Measurements from ENCODE around the gene EIF4G2. TPM values are rescaled to one million over a fixed set of nuclear protein-coding genes. Genes with fewer than 3 reads are reported as not detected.
"Not testable (repeated sequence)": the region's sequence is repeated elsewhere in the genome, so short reads cannot be mapped to it uniquely, and the experiment has no call there.

The EIF4G2 gene
- total and polyA plus RNA-seq, 7 donors = 301 to 581 (median 425) TPM

DNA sequence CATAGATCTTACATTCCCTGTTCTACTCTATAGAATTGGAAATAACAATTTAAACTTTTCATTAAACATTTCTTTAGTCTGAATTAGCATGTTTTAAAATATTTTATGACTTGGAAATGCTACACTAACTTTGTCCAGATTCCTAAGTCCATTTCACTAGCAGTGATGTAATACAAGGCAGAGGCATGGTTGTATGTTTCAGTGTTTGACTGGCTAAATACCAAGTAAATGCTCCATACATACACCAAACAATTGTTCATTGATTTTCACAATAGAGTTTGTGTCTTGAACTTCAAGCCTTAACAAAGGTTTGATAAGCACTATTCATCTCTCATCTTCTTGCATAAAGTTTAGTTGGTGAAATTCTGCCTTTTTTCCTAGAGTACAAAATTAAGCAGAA lies 35.6 kb upstream of the EIF4G2 start:
- Histone ChIP-seq H3K27ac (peak overlapping the region in 2 of 4 donors; percentile 42 to 44), H3K36me3 (peaks cover 0 to 4% (median 0%) of the 10 kb centered on the region in 4 donors), H3K4me3 (no peak overlapping the region), H3K9me3 (no peaks in the 10 kb centered on the region), H3K4me1 (peaks cover 0 to 15% (median 11%) of the 10 kb centered on the region in 4 donors), H3K27me3 (no peaks in the 10 kb centered on the region)
- intact Hi-C loops (cut with DNase I) = no loop called here
- TF ChIP-seq EP300 (IDR thresholded peaks at IDR 0.05) (no peak), POLR2A (IDR thresholded peaks at IDR 0.05) (no peak), CTCF (IDR thresholded peaks at IDR 0.05) (no peak), POLR2AphosphoS5 (IDR thresholded peaks at IDR 0.05) (no peak)
- no peak for DNase-seq

DNA sequence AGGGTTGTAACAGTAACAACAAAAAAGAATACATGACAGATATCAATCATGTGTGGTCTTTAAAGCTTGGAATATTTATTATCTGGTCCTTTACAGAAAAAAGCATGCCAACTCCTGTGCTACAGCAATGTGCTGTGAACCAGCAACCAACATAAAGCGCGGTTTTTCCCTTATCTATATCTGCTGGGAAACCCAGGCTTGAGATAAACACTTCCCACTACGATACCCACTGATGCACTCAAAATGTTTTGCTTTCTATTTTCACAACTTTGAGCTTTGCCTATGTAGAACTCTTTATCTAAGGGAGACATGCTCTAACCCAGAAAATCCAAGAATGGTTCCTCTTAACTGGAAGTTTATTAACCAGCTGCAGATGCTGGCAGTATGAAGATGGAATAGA lies 30.2 kb upstream of the EIF4G2 start:
- Histone ChIP-seq H3K27me3 (no peaks in the 10 kb centered on the region), H3K9me3 (no peaks in the 10 kb centered on the region), H3K27ac (no peak overlapping the region), H3K4me1 (no peaks in the 10 kb centered on the region), H3K36me3 (no peaks in the 10 kb centered on the region), H3K4me3 (no peak overlapping the region)
- no peak for DNase-seq
- intact Hi-C loops (cut with DNase I) = no loop called here
- 68% methylated on average over 3 of the region's 3 CpGs for WGBS, 2 donors
- TF ChIP-seq POLR2AphosphoS5 (IDR thresholded peaks at IDR 0.05) (no peak), EP300 (IDR thresholded peaks at IDR 0.05) (no peak)

DNA sequence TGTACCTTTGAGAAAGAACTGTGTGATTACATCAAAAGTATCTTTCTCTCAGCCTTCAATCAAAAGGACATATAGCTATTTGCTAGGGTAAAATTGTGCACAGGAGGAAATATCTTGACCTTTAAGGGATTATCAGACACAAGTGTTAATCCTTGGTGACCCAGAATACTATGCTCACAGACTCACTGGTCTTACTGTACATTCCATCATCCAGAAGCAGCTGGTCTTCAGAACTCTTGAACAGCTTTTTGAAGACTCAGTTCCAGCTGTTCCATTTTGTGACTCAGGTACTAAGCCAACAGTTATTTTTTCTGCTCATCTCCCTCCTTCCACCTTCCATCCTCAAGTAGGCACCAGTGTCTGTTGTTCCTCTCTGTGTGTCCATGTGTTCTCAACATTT lies 29.4 kb upstream of the EIF4G2 start:
- Histone ChIP-seq H3K27me3 (no peaks in the 10 kb centered on the region), H3K27ac (no peak overlapping the region), H3K4me1 (no peaks in the 10 kb centered on the region), H3K4me3 (no peak overlapping the region), H3K9me3 (no peaks in the 10 kb centered on the region), H3K36me3 (no peaks in the 10 kb centered on the region)
- intact Hi-C loops (cut with DNase I) = no loop called here
- no peak for DNase-seq
- TF ChIP-seq CTCF (IDR thresholded peaks at IDR 0.05) (no peak), POLR2A (IDR thresholded peaks at IDR 0.05) (no peak), POLR2AphosphoS5 (IDR thresholded peaks at IDR 0.05) (no peak), EP300 (IDR thresholded peaks at IDR 0.05) (no peak)

- H3K4me1 ChIP-seq; DNase-seq; intact Hi-C loops (cut with DNase I); H3K27ac ChIP-seq; H3K36me3 ChIP-seq; H3K4me3 ChIP-seq; H3K27me3 ChIP-seq; H3K9me3 ChIP-seq: not testable (repeated sequence)
- WGBS, 2 donors = 95 to 96% methylated on average over 4 of the region's 4 CpGs
Measured at GRCh38 chr11:10836884-10837283, 28.2 kb upstream of the EIF4G2 start.

DNA sequence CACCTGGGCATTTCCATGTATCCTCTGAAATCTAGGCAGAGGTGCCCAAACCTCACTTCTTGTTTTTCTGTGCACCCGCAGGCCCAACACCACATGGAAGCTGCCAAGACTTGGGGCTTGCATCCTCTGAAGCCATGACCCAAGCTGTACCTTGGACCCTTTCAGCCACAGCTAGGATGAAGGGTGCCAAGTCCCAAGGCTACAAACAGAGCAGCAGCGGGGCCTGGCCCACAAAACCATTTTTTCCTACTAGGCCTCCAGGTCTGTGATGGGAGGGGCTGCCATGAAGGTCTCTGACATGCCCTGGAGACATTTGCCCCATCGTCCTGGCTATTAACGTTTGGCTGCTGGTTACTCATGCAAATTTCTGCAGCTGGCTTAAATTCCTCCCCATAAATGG lies 20.4 kb upstream of the EIF4G2 start:
- no peak overlapping the region for H3K27ac ChIP-seq
- H3K4me3 ChIP-seq = no peak overlapping the region
- intact Hi-C loops (cut with DNase I) = no loop called here
- 91 to 95% methylated on average over 4 of the region's 4 CpGs for WGBS, 2 donors
- H3K36me3 ChIP-seq = no peaks in the 10 kb centered on the region
- TF ChIP-seq EP300 (IDR thresholded peaks at IDR 0.05) = no peak
- no peak for TF ChIP-seq POLR2AphosphoS5 (IDR thresholded peaks at IDR 0.05)
- no peak for TF ChIP-seq POLR2A (IDR thresholded peaks at IDR 0.05)
- TF ChIP-seq CTCF (IDR thresholded peaks at IDR 0.05) = no peak
- no peaks in the 10 kb centered on the region for H3K4me1 ChIP-seq
- no peaks in the 10 kb centered on the region for H3K9me3 ChIP-seq
- no peaks in the 10 kb centered on the region for H3K27me3 ChIP-seq
- no peak for DNase-seq

GRCh38 chr11:10828402-10828801 lies 19.7 kb upstream of the EIF4G2 start:
- intact Hi-C loops (cut with DNase I) = no loop called here
- Histone ChIP-seq H3K4me1 (no peaks in the 10 kb centered on the region), H3K36me3 (no peaks in the 10 kb centered on the region), H3K9me3 (no peaks in the 10 kb centered on the region), H3K27me3 (no peaks in the 10 kb centered on the region), H3K27ac (no peak overlapping the region), H3K4me3 (no peak overlapping the region)
- no peak for DNase-seq
- no peak for TF ChIP-seq EP300 (IDR thresholded peaks at IDR 0.05)
- TF ChIP-seq POLR2A (IDR thresholded peaks at IDR 0.05) = no peak
- no peak for TF ChIP-seq CTCF (IDR thresholded peaks at IDR 0.05)
- TF ChIP-seq POLR2AphosphoS5 (IDR thresholded peaks at IDR 0.05) = no peak
- WGBS, 2 donors = 52 to 89% methylated on average over 2 of the region's 2 CpGs
